ENCODE results near the gene ROCK2.
"Not testable (repeated sequence)": the region's sequence is repeated elsewhere in the genome, so short reads cannot be mapped to it uniquely, and the experiment has no call there.

Gene ROCK2

DNA sequence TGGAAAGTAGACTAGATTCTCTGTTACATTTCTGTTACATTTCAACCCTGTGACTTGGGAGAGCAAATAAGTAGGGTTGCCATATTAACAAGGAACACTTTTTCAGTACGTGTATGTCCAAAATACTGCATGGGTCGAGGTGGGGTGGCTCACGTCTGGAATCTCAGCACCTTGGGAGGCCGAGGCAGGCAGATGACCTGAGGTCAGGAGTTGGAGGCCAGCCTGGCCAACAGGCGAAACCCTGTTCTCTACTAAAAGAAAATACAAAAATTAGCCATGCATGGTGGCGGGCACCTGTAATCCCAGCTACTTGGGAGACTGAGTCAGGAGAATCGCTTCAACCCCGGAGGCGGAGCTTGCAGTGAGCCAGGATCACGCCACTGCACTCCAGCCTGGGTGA, 178.0 kb downstream of the ROCK2 start:
- no peak for DNase-seq

DNA sequence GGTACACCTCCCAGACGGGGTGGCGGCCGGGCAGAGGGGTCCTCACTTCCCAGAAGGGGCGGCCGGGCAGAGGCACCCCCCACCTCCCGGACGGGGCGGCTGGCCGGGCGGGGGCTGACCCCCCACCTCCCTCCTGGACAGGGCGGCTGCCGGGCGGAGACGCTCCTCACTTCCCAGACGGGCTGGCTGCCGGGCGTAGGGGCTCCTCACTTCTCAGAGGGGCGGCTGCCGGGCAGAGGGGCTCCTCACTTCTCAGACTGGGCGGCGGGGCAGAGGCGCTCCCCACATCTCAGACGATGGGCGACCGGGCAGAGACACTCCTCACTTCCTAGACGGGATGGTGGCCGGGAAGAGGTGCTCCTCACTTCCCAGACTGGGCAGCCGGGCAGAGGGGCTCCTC, 179.4 kb downstream of the ROCK2 start:
- DNase-seq: not testable (repeated sequence)

DNA sequence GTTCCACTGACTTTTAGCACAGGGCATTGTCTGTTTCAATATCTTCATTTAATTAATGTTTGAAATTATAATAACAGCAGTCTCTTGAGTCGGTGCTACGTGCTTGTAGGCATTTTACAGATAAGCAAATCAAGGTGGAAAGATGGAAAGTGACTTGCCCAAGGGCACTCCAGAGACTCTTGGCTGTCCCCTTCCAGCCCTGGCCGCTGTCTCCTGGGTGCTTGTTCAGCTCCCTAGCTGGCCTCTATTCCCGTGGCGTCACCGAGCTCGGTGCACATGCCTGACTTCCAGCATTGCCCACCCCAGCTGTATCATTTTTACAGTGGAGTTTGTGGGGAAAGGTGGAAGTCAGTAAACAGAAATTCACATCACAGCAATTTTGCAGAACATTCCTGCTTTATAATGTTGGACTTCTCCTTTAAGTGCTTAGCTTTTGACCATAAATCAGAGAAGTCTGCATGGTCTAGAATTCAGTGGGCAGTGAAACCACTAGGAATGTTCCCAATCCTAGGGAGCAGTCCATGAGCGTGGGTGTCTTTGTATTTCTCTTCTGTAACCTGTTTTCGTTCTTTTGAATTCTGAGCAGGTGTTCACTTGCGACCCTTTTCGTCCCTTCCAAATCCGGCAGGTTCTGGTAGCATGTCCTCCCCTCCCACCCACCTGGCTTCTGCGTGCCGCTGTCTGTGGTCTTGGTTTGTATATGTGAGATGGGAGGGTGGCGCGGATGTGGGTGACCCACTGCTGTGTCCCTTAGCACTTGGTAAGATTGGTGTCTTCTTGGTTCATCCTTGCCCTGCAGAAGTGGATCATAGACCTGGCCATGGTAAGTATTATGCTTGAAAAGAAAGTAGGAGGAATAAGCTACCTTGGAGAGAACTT, 180.8 kb downstream of the ROCK2 start:
- DNase-seq: no peak

DNA sequence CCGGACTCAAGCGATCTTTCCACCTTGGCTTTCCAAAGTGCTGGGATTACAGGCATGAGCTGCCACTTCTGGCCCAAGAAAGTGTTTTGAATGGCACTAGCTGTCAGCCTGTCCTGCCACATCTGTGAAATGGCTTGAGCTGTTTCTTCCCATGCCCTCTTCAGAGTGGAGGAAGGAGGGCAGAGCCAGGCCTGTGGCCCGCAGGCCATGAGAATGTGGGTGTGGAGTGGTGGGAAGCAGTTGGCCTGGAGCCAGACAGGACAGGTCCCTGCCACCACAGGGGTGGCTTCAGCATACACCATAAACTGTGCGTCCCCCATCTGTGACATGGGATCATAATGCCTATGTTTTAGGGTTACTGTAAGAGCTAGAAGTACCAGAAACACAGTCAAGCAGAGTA, 182.7 kb downstream of the ROCK2 start:
- DNase-seq: no peak

DNA sequence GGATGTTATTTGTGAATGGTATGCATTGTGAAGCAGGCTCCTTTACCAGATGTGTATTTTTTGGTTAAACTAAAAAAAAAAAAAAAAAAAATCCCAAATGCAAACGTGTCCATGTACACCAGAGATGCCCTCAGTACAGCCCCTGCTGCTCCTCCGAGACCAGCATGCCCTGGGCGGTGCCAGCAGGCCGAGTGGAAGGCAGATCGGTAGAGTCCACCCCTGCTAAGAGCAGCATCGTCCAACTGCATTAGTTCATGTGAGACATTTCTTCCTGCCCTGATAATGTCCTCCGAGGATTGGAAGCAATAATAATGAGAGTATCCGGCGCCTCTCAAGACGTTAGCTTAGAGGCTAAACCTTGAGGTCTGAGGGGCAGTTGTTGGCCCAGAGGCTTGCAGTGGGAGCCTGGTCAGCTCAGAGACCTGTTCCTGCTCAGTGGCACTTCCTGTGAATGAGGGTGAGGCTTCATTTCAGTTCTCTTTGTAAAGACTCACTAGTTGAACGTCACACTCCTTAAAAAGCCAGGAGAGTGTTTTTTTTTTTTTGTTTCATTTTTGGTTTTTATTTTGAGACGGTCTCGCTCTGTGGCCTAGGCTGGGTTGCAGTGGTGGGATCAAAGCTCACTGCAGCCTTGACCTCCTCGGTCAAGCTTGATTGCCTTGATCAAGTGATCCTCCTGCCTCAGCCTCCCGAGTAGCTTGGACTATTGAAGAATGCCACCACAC, 183.5 kb downstream of the ROCK2 start:
- DNase-seq: no peak

DNA sequence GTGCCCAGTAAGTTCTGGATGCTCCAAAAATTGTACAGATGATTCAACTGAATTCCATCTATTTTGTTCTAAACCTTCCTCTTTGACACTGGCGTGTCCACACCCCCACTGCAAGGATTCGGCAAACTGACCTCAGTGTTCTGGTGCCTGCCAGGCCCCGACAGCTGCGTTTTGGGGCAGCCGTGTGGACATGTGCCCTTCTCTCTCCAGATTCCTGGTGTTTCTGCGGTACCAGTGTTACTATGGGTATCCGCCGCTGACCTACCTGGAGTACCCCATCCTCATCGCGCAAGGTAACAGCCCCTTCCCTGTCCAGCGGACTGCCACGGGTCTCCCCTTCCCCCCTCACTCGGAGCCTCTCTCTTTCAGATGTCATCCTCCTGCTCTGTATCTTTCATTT, 184.2 kb downstream of the ROCK2 start:
- no peak for DNase-seq

DNA sequence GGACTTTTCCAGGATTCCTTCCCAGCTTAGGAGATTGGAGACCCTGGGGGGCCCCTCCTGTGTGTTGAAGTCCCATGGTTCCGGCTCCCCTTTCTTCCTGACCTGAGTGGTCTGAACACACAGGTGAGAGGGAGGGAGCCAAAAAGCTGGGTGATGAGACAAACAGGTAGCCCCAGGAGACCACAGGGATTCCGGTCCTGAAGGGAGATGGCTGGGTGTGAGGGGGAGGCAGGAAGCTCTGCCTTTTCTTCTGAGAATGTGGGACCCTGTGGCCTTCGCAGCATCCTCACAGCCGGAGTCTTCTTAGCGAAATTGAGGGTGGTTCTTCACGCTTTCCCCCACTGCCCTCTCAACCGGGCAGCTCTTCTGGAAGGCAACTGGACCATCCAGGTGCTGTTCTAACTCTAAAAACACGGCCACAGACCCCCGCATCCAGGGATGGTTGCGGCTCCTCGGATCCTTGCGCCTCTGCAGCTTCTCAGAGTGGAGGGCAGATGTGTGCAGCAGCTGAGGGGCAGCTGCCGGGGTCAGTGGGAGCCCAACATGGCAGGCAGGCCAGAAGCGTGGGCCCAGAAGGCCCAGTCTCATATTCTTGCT, 184.8 kb downstream of the ROCK2 start:
- no peak for DNase-seq

DNA sequence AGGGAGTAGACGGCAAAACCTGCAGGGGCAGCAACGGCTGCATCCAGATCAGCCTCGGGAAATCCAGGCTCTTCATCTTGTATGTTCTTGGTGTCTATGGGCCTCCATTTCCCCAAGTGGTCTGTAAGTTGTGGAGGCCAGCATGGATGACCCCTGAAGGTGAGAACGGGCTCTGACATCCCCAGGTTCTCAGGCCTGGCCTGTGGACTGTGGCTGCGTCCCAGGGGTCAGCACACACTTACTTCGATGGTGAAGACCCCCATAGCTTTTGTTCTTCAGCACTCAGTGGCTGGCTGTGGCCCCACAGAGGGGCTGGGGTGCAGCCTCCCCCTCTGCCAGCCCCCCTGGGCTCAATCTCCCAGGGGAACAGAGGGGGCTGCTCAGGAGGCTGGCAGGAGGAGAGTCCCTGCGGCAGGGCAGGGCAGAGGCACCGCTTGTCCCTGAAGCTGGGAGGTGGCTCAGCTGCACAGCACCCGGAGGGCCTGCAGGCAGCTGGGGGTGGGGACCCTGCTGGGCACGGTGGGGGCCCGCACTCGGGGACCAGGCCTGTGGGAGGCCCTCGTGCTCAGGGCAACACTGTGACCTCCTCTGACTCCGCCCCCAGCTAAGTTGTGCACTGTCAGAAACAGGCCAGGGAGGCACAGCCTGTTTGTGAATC, 185.4 kb downstream of the ROCK2 start:
- DNase-seq: no peak

DNA sequence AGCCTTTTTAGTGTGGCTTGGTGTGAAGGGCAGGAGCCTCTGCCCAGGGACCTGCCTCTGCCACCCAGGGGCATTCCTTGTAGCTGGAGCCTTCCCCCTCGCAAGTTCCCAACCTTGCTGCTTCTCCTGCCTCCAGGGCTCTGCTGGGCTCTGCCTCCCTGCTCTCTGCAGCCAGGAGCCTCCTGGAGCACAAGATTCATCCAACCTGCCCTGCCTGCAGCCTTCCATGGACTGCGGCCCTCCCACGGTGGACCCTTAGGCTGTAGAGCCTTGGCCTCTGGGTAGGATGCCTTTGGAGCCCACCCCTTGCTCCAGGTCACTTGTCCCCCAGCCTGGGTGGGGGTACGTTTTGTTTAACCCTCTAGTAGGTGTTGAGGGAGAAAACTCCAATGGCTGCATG, 186.7 kb downstream of the ROCK2 start:
- no peak for DNase-seq

DNA sequence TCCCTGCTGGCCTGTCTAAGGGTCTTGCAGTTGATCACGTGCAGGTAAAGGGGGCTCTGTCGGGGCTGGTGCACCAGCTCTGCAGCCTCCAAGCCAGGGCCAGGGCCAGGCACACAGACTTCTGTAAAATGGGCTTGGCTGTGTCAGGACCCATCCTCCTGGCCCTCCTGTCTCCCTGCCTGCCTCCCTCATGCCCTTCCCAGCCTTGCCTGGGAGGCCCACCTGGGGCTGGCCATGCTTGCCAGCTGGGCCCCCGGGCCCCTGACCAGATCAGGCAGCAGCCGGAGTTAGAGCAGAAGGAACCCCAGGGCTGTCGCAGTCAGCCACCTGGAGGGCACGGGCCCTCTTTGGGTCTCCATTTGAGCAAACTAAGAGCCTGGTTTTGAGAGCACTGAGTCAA, 187.1 kb downstream of the ROCK2 start:
- no peak for DNase-seq

DNA sequence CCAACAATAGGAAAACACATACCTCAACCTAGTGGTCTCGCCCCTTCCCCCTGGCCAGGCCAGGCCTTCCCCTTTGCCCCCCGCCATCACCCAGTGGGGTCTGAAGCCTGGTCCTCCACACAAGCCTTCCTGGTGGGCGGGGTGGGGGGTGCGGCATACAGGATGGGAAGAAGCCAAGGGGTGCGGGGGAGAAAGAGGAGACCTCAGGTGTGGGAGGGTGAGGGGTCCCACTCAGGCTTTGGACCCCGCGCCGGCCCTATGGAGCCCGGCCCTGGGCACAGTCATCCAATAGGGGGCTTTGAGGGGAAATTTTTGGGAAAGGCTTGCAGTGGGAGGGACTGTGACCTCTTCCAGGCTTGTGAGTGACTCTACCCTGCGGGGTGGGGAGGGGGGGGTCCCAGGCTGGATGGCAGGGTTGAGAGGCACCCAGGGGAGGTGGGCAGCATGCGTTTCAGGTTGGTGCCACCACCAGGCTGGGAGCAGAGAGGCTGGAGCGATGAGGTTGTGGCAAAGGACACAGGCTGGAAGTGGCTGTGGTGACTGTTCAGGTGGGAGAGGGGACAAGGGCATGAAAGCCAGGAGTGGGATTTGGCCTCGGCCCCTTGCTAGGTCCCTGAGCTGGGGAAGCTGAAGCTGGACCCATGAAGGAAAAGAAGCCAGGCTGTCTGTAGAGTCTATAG, 187.9 kb downstream of the ROCK2 start:
- no peak for DNase-seq

DNA sequence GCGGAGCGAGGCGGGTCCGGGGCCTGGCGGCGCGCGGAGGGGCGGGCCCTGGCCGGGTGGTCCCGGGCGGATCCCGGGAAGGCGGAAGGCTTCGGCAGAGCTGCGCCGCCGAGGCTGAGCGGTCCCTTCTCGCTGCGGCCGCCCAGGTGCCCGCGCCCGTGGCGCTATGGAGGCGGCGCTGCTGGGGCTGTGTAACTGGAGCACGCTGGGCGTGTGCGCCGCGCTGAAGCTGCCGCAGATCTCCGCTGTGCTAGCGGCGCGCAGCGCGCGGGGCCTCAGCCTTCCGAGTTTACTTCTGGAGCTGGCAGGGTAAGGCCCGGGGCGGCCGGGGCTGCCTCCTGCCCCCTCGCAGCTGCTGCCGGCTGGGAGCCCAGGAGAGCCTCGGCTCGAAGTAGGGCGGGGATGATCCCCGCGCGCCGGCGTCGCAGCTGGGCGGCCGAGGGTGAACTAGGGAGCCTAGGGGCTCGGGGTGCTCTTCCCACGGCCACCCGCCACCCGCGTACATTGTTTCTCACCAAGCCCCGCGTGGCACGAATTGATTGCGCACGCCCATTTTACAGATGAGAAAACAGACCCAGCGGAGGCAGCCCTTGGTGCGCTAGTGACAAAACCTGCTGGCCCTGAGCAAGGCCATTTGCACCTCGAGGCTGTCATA, 188.9 kb downstream of the ROCK2 start, which contains the start of gene SLC66A3:
SLC66A3 (plus strand) TSS at position 87 of the 655 bp plus-strand sequence; CDS start at position 167, 80 bp downstream.
- peak; percentile 86 for DNase-seq

DNA sequence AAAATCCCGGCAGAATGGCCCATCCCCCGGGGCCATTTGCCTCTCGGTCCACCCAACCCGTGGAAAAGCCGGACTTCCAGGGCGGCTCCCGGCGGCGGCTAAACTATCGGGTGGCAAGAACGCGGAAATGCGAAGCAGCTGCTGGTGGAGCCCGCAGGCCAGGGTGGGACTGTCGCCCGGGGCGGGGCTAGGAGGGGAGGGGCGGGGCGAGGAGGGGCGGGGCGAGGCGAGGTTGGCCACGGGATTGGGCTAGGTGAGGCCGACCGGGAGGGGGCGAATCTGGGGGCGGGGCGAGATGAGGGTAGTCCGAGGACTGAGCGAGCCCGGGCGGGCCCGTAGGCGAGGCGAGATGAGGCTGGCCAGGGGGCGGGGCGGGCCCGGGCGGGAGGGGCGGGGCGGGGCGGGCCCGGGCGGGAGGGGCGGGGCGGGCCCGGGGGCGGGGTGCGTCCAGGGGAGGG, 189.5 kb downstream of the ROCK2 start:
- DNase-seq: peak; percentile 86

DNA sequence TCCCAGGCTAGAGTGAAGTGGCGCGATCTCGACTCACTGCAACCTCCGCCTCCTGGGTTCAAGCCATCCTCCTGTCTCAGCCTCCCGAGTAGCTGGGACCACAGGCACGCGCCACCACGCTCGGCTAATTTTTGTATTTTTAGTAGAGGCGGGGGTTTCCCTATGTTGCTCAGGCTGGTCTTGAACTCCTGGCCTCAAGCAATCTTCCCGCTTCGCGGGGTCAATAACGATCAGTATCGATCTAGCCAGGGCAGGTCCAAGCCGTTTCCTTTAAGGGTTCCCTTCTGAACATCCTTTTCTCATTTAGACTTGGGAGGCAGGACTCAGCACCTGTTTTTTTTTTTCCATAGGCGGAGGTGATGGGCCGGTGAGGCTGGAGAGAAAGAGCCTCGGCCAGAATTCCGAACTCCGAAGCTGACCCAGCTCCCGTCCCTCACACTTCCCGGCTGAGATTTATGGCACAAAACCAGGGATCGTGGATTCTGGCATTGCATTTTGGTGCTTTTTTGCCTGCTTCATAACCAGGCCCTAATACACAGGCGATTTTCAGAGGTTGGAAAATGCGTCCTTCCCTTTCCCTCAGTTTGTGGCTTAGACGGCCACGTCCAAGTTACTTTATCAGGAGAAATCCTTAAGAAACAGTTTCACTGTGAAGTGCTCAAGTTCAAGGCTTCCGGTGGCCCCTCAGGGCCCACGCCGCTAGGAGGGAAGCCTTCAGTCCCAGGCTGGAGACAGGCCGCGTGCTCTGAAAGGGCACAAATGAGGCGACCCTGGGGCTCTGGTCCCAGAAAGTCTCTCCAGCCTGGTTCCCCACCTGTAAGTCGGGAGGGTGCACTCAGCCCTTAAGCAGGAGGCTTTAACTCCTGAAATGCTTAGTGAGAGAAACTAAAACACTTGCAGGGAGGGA, 190.2 kb downstream of the ROCK2 start:
- DNase-seq: no peak

DNA sequence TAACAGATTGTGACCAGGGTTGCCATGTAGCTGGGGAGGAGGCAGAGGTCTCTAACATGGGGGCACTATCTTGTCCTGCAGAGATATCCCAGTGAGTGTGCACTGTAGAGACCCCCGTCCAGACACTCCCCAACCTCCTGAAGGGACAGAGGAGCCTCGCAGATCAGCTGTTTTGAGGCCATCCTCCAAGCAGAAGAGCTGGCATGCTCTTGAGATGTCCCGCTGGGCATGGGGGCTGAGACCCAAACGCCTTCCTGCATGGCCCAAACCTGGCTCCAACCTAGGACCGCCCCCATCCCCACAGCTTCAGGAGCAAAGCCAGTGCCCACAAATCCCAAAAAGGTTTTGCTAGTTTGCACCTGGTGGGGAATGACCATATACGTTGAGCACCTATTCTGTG, 191.8 kb downstream of the ROCK2 start:
- DNase-seq: no peak

DNA sequence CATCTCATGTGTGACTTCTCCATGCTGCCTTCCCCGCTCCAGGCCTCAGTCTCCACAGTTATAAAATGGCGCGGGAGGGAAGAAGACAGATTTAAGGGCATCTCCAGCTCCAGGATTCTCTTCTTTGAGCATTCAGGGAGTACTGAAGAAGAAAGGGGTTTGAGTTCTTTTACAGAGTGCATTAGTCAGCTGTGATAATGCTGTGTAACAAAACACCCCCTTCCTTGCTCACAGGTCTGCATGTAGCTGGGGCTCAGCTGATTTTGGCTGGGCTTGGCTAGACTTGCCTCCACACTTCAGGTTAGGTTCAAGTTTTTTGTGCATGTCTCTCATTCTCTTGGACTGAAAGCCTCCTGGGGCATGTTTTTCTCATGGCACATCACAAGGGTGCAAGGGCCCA, 197.2 kb downstream of the ROCK2 start:
- no peak for DNase-seq

DNA sequence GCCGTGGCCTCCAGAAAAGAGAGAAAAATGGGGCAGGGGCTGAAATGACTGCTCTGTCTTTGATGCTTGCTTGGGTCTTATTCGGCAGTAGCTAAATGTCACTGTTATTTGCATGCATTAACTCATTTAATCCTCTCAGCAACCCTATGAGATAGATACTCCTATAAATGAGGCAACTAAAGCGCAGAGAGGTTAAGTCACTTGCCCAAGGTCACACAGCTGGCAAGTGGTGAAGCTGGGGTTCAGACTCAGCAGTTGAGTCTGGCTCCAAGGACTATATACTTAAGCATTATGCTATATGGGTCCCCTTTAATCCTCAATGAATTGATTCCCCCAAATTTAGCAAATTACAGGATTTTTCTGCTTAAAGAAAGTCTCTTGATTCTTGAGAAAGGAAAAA, 198.4 kb downstream of the ROCK2 start:
- DNase-seq: no peak

DNA sequence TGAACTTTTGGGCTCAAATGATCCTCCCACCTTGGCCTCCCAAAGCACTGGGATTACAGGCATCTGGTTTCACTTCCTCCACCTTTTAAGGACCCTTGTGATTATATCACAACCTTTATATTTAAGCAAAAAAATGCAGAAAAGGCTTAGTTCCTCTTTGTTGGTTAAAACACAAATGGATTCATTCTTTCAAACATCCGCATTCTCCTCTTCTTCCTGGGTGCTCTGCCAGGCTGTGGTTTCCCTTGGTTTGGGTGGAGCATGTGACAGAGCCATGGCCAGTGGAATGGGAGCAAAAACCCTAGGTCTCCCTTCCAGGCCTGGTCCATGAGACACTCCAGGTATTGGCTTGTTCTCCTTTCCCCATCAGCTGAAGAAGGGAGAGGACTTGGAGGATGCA, 199.1 kb downstream of the ROCK2 start:
- no peak for DNase-seq

DNA sequence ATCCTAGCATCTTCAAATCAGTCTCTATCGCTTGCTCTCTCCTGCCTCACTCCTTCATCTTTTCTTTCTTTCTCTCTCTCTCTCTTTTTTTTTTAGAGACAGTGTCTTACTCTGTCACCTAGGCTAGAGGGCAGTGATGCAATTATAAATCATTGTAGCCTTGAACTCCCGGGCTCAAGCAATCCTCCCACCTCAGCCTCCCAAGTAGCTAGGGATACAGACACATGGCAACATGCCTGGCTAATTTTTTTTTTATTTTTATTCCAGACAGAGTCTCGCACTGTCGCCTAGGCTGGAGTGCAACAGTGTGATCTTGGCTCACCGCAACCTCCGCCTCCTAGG, 199.7 kb downstream of the ROCK2 start:
- DNase-seq: no peak

DNA sequence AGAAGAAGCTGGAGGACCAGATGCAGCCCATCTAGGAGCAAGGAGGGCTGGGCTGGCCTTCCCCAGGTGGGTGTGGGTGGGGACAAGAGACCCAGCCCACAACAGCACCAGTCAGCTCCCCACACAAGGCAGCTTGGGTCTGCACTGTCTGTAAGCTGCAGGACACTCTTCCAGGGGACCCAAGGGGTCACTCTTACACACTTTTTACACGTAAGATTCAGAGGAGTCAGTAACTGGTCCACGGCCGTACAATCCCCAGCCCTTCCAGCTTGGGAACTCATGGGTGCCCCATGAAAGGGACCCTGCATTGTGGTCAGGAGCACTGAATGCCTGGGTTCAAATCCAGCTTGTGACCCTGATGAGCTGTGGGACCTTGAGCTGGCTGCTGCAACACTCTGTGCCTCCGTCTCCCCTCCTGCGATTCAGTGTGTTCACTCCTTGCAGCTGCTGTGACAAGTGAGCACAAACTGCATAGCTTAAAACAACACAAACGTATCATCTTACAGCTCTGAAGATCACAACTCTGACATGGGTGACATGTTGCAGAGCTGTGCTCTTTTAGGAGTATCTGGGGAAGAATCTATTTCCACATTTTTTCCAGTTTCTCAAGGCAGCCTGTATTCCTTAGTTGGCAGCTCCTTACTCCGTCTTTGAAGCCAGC, 200.2 kb downstream of the ROCK2 start:
- no peak for DNase-seq

DNA sequence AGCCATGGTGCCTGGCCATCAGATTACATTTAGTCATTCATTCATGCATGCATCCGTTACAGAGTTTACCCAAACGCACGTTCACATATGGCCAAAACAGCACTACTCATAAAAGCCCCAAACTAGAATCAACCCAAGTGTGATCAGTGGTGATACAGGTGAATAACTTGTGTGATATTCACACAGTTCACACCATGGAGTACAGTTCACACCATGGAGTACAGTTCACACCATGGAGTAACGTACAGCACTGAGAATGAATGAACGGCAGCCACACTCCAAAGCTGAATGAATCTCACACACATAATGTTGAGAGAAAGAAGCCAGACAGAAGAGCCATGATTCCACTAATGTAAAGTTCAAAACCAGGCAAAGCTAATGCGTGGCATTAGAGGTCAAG, 201.4 kb downstream of the ROCK2 start:
- no peak for DNase-seq
